IMR-90 (cell line): ENCODE results near the gene UXS1.

ENCODE experiments used
- ELK1 ChIP-seq: fragments of 150-350 bp; IDR thresholded peaks from 2 replicates; pipeline ENCODE4 v1.6.1; 2016; ENCODE audit warnings: low read depth, mild to moderate bottlenecking, low read length, moderate library complexity, borderline replicate concordance
- RAD21 ChIP-seq: IDR thresholded peaks from 2 replicates; pipeline ENCODE4 v1.6.1; 2012; ENCODE audit warnings: low read length, improper control_type of control experiment
- TF ChIP-seq, protein P1 (sequence below): conservative IDR thresholded peaks from 2 replicates; pipeline ENCODE4 v1.5.1; 2012; ENCODE audit warnings: mild to moderate bottlenecking, low read depth, low read length, improper control_type of control experiment

GRCh38 chr2:106126705-106127281 is 67.3 kb downstream of the UXS1 start:
- TF ChIP-seq, protein P1, sequence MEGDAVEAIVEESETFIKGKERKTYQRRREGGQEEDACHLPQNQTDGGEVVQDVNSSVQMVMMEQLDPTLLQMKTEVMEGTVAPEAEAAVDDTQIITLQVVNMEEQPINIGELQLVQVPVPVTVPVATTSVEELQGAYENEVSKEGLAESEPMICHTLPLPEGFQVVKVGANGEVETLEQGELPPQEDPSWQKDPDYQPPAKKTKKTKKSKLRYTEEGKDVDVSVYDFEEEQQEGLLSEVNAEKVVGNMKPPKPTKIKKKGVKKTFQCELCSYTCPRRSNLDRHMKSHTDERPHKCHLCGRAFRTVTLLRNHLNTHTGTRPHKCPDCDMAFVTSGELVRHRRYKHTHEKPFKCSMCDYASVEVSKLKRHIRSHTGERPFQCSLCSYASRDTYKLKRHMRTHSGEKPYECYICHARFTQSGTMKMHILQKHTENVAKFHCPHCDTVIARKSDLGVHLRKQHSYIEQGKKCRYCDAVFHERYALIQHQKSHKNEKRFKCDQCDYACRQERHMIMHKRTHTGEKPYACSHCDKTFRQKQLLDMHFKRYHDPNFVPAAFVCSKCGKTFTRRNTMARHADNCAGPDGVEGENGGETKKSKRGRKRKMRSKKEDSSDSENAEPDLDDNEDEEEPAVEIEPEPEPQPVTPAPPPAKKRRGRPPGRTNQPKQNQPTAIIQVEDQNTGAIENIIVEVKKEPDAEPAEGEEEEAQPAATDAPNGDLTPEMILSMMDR: no peak
- TF ChIP-seq RAD21 (no peak), ELK1 (no peak)
